ENCODE data around the gene USH1G.
"Not testable (repeated sequence)": the region's sequence is repeated elsewhere in the genome, so short reads cannot be mapped to it uniquely, and the experiment has no call there.

USH1G gene

DNA sequence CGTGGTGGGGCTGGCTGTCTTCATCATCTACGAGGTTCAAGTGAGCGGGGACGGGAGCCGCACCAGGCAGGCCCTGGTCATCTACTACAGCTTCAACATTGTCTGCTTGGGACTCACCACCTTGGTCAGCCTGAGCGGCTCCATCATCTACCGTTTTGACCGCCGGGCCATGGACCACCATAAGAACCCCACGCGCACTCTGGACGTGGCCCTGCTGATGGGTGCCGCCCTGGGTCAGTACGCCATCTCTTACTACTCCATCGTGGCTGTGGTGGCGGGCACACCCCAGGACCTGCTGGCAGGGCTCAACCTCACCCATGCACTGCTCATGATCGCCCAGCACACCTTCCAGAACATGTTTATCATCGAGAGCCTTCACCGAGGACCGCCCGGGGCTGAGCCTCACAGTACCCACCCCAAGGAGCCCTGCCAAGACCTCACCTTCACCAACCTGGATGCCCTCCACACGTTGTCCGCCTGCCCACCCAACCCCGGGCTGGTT is 7.5 kb upstream of the USH1G start:
- DNase-seq (ENCODE audit: low read depth in 2 of 2): no peak

DNA sequence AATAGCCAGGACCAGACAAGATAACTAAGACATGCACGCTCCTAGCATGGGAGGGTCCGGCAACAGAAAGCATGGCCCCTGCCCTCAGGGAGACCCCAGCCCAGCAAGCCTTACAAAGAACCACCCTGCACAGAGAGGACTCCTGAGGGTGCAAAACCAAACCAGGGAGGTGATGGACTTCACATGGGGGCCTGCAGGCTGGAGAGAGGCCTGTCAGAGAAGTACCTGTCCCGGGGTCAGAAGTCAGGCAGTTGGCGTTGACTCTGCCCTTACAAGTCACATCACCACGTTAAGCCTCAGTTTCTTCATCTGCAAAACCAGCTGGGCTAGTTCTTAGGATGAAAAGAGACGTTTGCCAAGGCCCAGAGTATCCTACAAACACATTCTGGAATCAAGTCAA is 5.7 kb upstream of the USH1G start:
- no peak for DNase-seq (ENCODE audit: low read depth in 2 of 2)

DNA sequence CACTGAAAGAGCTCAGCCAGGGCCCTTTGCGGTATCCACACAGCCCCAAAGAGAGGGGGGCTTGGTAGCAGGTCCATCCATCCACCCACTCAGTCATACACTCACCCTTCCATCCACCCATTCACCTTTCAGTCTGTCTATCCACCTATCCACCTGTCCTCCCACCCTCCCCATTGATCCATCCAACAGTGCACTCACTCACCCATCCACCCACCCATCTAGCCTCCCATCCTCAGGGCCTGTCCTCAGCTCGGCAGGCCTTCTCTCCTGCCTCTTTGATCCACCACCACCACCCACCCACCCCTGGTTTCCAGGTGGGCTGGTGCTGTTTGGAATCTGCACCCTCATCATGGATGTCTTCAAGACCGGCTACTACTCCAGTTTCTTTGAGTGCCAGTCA is 2.2 kb upstream of the USH1G start:
- no peak for DNase-seq (ENCODE audit: low read depth in 2 of 2)

DNA sequence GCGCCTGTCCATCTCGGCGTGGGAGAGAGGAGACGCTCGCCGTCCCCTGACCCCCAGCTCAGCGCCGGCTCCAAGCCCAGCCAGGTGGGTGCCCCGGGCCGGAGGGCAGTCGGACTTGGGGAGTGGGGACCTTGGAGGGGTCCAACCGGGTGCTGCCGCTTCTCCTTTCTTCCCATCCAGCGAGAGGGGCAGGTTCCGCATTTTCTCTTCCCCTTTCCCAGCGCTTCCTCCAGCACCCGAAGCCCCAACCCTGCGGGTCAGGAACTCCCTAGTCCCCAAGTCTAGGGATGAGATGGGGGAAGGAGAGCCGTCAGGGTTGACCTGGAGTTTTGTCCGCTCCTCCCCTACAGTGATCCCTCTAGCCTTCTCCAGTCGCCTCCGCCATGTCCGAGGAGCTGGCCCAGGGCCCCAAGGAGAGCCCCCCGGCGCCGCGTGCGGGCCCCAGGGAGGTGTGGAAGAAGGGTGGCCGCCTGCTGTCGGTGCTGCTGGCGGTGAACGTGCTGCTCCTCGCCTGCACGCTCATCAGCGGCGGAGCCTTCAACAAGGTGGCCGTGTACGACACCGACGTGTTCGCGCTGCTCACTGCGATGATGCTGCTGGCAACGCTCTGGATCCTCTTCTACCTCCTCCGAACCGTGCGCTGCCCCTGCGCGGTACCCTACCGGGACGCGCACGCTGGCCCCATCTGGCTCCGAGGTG is 1.3 kb upstream of the USH1G start, which contains the start of gene OTOP2:
Gene OTOP2, plus strand, starts transcription at position 24 of the 699 bp plus-strand sequence. Its CDS starts 360 bp downstream, at position 384.
- peak in 1 of 2 donors; percentile 10 for DNase-seq (ENCODE audit: low read depth in 2 of 2)

DNA sequence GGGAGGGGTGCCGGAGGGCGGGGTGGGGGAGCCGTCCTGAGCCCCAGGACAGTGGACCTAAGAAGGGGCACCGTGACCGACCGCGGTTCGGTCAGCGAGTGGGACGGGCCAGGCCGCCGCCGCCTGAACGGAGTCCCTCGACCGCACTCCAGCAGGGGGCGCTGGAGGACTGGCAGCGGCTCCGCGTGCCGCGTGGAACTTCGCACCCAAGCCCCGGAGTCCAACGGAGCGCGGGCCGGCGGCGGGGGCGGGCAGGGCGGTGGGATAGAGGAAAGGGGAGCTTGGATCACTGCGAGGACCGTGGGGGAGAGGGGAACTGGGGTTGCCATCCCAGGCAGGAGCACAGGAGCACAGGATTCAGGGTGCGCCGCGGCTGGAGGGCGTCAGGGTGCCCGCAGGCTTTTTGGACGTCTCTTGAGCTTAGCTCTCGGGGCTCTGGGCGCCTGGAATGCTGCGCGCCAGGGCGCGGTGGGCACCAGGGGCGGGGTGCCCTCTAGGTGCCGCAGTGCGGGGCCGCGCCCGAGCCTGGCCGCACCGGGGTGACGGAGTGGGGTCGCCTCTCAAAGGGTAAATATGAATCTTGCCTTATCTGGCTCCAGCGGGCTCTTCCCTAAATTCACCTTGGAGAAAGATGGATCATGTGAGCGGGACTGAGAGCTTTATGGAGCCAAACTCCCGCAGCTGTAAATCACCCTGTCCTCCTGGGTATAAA is 639 bp upstream of the USH1G start:
- peak; percentile 71 to 81 for DNase-seq (ENCODE audit: low read depth in 2 of 2)

DNA sequence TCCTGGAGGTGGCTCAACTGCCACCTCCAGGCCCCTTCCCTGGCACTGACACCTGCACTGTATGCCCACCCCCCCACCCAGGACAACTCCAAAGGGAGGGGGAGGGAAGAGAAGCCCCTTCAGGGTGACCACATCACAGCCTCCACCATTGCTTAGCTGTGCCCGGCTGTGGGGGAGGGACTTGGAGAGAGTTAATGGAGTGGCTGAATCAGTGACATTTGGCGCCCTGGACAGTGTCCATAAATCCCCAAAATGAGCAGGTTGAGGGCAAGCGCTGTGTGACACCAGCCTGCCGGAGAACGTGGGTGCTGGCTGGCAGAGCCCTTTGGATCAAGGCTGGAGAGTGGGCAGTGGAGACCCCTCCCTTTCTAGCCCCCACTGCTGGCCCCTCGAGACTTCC is 883 bp downstream of the USH1G start:
- DNase-seq (ENCODE audit: low read depth in 2 of 2): no peak

DNA sequence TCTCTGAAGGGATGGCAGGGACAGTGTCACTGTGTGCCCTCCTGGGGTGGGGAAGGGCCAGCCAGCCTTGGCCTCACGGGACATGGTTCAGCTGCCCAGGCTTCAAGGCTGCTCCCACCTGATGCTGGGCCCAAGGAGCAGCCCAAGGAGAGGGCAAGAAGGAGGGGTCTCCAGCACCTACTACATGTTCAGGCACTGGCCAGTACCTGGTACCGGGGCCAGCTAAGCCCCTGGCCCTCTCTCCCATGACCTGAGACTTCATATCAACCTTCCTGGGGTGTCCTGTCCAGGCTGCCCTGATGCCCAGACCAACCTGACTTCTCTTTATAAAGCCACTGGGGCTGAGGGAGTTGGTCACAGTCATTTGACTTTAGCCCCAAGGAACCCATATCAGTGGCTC is 1.3 kb downstream of the USH1G start:
- DNase-seq (ENCODE audit: low read depth in 2 of 2): no peak

DNA sequence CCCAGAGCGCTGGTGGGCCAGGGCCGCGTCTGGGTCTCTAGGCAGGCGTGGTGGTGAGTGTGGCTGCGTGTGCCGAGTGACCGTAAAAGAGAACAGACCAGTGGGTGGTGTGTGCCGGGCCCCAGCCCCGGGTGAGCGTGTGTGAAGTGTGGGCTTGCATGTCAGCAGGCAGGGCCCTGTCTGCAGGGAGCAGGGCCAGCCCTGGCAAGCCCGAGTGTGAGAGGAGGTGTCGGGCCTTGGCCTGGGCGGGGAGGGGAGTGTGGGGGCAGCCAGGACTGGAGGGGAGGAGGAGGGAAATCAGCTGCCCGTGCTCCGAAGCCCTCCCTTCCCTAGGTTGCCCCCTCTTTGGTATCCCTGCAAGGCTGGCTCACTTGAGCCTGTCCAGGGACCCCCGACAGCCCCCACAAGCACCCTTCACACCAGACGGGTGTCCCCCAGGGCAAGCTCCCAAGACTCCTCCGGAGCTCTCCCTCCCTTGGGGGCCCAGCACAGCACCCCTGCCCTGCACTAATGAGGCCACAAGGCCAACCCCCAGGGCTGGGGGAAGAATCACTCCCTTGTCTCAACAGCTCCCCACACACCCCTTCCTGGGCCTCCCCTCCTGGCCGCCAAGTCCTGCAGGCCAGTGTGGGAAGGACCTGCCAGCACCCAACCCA is 1.9 kb downstream of the USH1G start:
- no peak for DNase-seq (ENCODE audit: low read depth in 2 of 2)

DNA sequence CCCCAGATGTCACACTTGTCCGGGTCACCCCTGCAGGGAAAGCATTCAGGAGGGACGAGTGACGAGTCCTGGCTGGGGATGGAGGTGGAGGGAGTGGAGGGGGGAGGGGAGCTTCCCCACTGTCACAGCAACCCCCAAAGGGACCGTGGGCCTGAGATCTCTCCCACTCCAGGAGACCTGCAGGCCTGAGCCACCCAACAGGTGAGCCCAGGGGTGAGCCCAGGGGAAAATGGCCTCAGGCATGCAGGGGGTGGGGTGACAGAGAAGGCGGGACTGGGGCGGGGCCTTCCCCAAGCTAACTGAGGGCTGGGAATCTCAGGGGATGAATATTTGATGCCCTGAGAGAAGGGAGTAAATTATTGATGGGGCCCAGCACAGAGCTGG is 2.4 kb downstream of the USH1G start:
- no peak for DNase-seq (ENCODE audit: low read depth in 2 of 2)

DNA sequence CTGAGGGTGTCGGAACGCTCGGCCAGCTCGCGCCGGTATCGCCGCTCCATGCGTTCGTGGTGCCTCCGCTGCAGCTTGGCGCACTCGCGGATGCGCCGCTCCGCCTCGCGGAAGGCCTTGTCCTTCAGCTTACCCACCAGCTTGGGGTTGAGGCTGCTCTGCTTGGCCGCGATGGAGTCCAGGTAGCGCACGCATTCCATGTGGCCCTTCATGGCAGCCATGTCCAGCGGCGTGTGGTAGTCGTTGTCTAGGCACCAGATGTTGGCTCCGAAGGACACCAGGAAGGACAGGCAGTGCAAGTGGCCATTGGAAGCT is 2.8 kb downstream of the USH1G start:
- DNase-seq (ENCODE audit: low read depth in 2 of 2): no peak

DNA sequence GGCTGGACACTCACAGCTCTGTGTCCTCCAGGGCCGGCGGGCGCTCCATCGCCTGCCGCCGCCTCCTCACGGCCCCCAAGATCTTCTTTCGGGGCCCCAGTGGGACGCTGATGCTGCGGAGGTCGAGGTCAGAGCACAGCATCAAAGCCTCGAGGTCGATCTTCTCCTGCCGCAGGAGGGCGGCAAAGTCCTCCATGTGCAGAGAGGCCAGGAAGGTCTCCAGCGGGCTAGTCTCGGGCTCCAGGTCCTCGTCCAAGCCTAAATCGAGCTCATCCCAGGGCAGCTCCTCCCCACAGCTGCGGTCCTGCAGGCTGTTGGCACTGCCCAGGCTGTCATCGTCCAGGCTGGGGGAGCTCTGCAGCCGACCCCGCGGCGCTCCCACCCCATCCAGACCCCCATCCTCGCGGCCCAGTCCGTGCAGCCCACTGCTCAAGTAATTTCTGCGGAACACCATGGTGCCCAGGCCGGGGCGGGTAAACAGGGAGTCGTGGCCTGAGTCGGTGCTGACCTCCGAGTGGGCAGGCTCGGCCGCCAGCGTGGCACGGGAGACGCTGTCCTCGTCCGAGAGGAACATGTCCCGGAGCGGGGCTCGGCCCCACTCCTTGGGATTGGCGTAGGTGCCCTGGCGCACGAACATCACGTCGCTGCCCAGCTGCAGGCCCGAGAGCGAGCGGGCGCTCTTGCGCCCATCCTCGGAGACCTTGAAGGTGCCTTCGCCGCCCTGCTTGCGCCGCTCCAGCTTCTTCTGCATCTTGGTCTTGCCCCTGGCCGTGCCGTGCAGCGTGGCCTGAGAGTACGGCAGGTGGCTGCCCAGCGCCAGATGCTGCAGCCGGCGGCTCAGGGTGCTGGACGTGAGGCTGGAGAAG is 3.4 kb downstream of the USH1G start:
- peak in 1 of 2 donors; percentile 12 for DNase-seq (ENCODE audit: low read depth in 2 of 2)

DNA sequence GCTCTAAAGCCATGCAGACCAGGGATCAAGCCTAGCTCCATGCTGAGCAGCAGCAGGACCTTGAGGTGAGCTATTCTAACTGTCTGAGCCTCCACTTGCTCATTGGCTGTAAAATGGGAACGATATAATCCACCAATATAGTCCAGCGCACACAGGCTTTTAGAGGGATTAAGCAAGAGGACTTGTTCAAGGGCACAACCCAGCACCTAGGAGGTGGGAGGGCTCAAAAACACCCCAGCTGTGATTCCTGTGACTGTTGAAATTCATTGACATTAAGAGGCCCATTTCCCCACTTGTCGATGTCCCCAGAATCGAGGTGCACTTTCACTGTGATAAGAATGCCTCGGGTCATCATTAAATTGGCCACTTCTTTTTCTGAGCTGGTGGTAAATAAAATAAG is 4.1 kb downstream of the USH1G start:
- no peak for DNase-seq (ENCODE audit: low read depth in 2 of 2)

DNA sequence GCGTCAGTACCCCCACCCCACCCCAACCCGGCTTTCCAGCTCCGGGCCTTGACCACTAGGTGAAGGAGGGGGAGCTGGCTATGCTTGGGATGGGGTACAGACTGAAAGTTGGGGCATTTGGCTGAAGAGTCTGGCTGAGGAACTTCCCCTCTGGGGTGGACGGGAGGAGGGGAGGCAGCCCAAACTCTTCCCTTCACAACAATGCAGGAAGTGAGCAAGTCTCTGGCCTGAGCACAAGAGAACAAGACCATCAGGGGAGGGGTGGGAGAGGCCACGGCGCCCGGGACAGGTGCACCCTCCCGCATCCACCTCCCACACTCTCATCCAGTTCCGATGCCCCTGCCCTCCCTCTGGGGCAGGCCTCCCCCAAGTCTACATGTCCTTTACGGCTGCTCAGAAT is 5.6 kb downstream of the USH1G start:
- no peak for DNase-seq (ENCODE audit: low read depth in 2 of 2)

DNA sequence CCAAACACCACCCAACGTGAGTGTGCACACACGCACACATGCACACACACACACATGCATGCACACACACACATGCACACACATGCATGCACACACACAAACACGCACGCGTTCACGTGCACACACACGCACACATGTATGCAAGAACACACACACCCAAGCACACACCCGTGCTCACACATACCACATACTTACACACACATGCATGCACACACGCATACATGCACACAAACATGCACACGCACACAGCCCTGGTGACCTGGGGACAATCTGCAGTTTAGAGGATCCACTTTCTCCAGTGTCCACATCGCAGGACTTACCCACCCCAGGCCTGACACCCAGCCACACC is 6.2 kb downstream of the USH1G start:
- DNase-seq (ENCODE audit: low read depth in 2 of 2): no peak

DNA sequence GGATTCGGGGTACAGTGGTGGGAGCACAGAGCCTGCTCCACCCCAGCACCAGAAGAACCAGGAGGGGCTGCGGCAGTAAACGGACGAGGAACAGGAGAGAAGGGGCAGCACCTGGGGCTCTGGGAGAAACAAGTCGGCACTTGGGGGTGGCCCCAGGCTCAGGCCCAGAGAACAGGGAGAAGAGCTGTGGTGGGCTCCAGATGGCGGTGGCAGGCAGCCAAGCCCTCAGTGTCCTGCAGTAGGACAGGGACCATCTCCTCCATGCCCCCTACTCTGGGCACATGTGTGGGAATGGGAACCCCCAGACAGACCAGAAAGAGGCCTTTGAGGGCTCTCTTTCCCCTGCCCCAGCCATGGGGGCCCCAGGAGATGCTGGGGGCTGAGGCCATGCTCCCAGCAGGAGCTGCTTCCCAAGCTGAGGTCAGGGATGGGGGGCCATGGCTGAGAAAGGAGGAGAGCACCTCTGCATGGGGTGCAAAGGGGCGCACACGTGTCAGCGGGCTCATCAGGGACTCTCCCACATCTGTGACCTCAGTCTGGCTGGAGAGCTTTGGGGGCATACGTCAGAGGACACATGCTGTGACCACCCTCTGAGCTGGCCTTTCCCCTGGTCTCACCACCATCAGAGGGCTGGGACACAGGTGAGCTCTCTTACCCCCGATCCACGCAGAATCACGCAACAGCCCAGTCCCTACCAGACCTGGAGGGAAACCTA is 6.8 kb downstream of the USH1G start:
- DNase-seq (ENCODE audit: low read depth in 2 of 2): no peak

DNA sequence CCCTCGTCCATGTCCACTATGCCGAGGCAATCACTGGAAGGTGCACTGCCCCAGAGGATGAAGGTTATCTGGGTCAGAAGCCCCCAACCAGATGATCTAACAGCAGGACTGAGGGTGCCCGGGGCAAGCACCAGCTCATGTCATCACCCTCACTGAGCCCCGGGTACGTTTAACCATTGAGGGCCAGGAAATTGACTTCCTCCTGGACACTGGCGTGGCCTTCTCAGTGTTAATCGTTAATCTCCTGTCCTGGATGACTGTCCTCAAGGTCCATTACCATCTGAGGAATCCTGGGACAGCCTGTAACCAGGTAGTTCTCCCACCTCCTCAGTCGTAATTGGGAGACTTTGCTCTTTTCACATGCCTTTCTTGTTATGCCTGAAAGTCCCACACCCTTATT is 11.6 kb downstream of the USH1G start:
- not testable (repeated sequence) for DNase-seq (ENCODE audit: low read depth in 2 of 2)

DNA sequence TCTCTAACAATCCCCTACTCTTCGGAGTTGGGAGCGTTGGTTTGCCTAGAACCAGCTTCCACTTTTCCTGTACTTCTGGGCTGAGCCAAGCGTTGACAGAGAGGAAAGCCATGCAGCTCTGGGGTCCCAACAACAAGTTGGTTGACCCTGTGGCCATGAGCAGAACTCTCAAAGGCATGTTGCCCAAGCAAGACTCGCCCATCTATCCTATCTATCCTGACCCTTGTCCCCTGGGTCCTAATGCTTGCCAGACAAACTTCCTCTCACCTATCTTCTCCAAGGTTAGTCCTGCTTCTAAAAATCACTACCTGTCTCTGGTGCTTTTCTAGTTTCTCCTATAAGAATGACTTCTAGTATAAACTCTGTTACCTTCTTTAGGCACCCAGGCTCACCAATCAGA is 14.0 kb downstream of the USH1G start:
- DNase-seq (ENCODE audit: low read depth in 2 of 2): not testable (repeated sequence)

DNA sequence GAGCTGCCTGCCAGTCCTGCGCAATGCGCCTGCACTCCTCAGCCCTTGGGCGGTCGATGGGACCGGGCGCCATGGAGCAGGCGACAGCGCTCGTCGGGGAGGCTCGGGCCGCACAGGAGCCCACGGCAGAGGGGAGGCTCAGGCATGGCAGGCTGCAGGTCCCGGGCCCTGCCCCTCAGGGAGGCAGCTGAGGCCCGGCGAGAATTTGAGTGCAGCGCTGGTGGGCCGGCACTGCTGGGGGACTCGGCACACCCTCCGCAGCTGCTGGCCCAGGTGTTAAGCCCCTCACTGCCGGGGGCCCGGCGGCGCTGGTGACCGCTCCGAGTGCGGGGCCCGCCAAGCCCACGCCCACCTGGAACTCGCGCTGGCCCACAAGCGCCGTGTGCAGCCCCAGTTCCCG is 16.0 kb downstream of the USH1G start:
- no peak for DNase-seq (ENCODE audit: low read depth in 2 of 2)

DNA sequence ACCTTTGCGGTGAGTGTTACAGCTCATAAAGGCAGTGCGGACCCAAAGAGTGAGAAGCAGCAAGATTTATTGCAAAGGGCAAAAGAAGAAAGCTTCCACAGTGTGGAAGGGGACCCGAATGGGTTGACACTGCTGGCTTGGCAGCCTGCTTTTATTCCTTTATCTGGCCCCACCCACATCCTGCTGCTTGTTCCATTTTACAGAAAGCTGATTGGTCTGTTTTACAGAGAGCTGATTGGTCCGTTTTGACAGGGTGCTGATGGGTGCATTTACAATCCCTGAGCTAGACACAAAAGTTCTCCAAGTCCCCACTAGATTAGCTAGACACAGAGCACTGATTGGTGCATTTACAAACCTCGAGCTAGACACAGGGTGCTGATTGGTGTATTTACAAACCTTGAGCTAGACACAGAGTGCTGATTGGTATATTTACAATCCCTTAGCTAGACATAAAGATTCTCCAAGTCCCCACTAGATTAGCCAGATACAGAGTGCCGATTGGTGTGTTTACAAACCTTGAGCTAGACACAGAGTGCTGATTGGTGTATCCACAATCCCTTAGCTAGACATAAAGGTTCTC is 16.8 kb downstream of the USH1G start:
- DNase-seq (ENCODE audit: low read depth in 2 of 2): not testable (repeated sequence)

DNA sequence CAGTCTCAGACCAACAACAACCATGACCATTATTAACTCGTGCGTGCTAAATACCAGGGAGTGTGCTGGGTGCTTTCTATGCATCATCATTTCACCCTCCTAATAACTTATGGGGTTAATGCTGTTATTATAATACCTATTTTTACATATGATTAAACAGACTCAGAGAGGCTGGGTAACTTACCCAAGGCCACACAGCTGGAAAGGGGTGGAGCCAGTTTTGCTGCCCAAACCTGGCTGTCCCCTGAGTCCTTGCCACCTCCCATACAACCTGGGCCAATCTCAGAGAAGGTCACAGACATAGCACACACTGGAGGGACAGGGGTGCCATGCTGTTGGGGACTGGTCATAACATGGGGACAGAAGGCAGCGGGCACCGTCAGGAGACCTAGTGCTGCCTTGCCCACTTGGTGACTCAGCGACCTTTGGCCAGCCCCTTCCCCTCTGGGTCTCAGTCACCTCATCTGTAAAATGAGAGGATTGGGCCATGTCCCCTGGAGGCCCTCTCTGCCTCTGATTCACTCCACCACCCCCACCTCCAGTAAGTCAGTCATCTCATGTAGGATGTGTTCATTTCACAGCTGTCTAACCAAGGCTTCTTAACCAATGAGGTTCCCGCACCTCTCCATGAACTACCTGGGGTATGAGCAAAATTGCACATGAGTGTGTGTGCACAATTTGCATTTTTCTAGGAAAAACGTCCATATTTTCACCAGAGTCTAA is 18.2 kb downstream of the USH1G start:
- no peak for DNase-seq (ENCODE audit: low read depth in 2 of 2)

Measured in stimulated activated CD4-positive, alpha-beta T cell treated with anti-CD3 and anti-CD28 coated beads, Interleukin-4, amount 100 ng/mL, for 48 hours (primary cell).